OCI-M1 (cell line): ENCODE results near the gene MAGEB4.
"Not testable (repeated sequence)": the region's sequence is repeated elsewhere in the genome, so short reads cannot be mapped to it uniquely, and the experiment has no call there.

Source experiments
- DNase-seq: peaks from one replicate; lab custom pipeline; 2025; lab: John Stamatoyannopoulos, UW

Gene MAGEB4, protein sequence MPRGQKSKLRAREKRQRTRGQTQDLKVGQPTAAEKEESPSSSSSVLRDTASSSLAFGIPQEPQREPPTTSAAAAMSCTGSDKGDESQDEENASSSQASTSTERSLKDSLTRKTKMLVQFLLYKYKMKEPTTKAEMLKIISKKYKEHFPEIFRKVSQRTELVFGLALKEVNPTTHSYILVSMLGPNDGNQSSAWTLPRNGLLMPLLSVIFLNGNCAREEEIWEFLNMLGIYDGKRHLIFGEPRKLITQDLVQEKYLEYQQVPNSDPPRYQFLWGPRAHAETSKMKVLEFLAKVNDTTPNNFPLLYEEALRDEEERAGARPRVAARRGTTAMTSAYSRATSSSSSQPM

DNA sequence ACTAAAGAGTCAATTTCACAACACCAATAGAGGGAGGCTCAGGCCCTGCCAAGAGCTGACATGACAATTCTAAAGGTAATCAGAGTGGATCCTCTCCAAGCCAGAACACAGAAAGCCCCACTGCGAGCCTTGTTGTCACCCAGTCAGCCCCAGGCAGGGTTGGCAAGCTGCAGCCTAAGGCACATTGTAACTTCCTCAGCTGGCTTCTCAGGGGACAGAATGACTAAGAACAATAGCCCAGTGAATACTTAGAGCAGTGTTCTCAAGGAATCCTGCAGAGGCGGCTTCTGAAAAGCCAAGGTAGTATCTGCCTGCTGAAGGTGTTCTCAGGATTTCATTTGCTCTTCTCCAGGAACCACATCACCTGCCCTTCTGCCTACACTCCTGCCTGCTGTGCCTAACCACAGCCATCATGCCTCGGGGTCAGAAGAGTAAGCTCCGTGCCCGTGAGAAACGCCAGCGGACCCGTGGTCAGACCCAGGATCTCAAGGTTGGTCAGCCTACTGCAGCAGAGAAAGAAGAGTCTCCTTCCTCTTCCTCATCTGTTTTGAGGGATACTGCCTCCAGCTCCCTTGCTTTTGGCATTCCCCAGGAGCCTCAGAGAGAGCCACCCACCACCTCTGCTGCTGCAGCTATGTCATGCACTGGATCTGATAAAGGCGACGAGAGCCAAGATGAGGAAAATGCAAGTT is at the start of gene MAGEB4:
MAGEB4 (plus strand) TSS at position 277 of the 692 bp plus-strand sequence; CDS start at position 413, 136 bp downstream.
- DNase-seq, result no peak

DNA sequence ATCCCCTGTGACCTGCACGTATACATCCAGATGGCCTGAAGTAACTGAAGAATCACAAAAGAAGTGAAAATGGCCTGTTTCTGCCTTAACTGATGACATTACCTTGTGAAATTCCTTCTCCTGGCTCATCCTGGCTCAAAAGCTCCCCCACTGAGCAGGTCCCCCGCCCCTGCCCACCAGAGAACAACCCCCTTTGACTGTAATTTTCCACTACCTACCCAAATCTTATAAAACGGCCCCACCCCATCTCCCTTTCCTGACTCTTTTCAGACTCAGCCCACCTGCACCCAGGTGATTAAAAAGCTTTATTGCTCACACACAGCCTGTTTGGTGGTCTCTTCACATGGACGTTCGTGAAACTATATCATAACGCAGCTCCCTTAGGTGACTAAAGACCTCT is 47.9 kb upstream of the MAGEB4 start:
- DNase-seq, result not testable (repeated sequence)

DNA sequence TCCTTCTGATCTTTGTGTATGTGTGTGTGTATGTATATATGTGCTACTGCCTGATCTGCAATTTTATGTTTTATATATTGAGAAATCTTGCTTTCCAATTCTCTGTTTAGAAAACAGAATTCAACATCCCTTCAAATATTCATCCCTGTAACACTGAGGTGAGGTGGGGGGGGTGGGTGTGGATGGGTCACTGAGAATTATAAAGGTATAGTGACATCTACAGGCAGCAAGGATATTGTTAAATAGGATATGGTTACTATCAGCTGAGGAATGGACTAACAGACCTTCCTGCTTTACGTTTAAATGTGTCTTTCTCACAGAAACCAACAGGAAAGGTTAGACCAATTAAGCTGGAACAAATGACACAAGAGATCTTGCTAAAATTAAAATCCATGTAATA is 45.5 kb upstream of the MAGEB4 start:
- DNase-seq, result peak; percentile 41

DNA sequence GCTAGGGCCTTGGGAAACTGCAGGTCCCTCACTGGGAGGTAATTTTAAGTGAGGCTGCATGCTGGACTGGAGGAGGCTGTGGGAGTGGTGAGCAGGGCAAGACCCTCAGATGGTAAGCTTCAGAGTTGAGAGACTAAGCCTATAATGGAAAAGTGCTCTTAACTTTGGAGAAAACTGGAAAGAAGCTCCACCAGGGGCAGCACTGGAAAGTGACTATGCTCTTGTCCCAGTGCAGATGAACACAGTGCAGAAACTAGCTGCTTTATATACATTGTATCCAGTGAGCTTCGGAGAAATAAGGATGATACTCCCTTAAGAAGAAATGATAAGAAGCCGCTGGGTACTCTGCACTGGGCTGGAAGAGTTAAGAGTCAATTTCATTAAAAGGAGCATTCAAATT is 29.6 kb upstream of the MAGEB4 start:
- peak; percentile 4 for DNase-seq

DNA sequence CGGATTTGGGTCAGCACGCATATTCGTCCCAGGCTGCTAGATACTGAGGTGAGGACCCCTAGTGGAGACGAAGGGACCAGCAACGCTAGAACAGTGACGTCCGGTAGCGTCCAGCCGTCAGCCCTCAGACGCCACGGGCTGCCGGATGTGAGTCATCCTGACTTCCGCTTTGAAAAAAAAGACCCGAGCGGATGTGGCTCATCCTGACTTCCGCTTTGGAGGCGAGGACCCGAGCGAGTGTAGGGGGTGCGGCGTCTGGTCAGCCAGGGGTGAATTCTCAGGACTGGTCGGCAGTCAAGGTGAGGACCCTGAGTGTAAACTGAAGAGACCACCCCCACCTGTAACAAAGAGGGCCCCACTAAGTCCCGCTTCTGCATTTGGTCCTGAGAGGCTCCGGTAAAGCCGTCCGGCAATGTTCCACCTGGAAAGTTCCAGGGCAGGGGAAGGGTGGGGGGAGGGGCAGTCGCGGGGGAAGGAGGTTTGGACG is 26.4 kb upstream of the MAGEB4 start, which contains the start of gene MAGEB2:
MAGEB2 (plus strand) TSS at position 207 of the 487 bp plus-strand sequence. CDS start 3,018 bp downstream, outside the sequence.
- no peak for DNase-seq

DNA sequence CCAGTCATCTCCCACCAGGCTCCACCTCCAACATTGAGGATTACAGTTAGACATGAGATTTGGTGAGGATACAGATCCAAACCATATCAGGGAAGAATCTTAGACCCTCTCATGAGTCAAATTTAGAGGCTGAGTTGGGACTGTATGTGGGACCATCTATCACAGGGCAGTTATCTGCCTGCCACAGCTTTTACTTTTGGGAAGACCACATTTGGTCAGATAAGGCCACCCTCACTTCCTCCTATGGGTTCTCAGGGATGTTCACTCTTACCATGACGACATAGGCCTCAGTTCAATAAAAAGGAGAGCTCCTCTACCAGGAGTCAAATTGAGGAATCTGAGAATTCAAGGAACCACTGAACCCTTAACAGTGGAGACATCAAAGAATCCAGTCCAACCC is 24.3 kb upstream of the MAGEB4 start:
- DNase-seq, result peak; percentile 84

DNA sequence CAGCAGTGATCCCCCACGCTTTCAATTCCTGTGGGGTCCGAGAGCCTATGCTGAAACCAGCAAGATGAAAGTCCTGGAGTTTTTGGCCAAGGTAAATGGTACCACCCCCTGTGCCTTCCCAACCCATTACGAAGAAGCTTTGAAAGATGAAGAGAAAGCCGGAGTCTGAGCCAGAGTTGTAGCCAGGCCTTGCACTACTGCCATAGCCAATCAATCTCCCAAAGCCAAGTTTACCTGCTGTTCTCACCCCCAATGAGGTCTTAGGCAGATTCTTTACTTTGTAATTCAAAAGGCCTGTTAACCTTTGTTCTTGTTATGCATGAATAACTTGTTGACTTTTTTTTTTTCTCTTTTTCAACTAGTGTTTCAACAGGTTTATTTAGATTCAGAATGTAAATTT is 22.4 kb upstream of the MAGEB4 start:
- no peak for DNase-seq

DNA sequence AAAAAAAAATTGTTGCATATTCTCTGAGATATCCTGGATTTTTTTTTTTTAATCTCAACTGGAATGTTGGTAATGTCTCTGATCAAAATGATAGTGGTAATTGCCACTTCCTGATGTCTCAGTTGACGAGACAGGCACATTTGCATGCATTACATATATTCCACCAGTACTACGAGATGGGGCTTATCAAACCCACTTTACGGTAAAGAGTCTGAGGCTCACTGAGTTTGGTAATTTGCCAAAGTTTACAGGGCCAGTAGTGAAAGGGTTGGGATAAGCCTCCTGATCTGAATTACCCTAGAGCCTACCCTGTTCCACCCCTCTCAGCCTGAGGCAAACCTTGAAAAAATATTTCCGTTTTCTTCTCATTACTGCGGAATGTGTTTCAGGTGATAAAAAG is 21.1 kb upstream of the MAGEB4 start:
- DNase-seq, result peak; percentile 41

DNA sequence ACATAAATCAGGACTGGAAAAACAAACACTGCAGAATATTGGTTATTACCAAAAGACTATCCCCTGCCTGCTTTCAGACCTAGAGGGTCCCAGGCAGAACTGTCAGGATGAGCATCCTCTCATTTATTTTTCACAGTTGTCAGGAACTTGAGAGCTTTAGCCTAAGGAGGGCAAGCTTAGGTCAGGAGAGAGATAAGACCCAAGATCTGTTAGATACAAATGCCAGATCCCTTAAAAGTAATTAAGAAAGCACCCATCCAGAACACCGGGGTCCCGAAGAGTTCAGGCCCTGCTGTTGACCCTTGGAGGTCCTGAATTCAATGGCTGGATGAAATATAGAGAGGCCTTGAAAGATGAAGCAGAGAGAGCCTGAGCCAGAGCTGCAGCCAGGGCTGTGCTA is 17.3 kb upstream of the MAGEB4 start:
- DNase-seq, result no peak

DNA sequence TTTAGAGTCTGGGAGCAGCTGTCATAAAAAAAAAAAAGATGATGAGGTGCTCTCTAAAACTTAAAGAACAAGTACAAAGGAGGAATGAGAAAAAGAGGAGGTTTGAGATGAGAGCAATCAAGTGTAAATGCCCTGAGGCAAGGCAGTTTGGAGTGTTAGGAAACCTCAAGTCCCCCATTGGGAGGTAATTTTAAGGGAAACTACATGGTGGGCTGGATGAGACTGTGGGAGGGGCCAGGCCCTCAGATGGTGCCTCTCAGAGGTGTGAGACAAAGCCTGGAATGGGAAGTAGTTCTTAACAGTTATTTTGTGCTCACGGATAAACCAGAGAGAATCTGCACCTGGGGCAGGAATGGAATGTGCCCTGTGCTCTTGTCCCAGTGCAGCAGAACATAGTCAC is 13.3 kb upstream of the MAGEB4 start:
- no peak for DNase-seq

DNA sequence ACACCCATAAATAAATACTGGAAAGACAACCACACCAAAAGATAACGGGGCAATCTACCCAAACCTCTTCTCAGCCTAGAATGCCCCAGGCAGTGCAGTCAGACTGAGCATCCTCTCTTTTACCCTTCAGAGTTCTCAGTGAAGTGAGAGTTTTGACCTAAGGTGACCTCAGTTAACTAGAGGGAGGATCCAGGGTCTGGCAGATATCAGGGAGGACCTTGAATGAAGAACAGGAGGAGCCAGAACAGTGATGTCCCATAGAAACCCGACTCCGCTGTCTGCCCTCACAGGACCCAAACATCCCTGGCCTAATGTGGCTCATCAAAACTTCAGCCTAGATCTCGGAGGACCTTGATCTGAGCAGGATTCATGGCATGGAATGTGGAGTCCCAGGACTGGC is 11.4 kb upstream of the MAGEB4 start, which contains the start of gene MAGEB3:
MAGEB3 (plus strand) TSS at position 263 of the 400 bp plus-strand sequence. CDS start 5,268 bp downstream, outside the sequence.
- DNase-seq, result no peak

DNA sequence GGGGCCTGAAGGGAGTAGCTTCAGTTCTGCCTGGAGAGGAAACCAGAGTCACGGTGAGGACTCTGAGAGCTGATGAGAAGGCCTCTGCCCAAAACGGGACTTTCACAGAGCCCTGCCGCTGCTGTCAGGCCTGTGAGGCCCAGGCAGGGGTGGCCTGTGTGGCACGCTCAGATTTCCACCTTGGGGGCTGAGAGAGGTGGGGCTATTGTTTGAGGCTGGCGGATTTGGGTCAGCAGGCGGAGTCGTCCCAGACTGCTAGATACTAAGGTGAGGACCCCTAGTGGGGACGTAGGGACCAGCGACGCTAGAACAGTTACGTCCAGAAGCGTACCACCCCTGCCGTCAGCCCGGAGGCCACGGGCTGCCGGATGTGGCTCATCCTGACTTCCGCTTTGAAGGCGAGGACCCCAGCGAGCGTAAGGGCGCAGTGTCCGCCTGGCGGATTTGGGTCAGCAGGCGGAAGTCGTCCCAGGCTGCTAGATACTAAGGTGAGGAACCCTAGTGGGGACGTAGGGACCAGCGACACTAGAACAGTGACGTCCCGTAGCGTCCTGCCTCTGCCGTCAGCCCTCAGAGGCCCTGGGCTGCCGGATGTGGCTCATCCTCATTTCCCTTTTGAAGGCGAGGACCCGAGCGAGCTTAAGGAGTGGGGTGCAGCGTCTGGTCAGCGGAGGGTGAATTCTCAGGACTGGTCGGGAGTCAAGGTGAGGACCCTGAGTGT is 5.1 kb downstream of the MAGEB4 start, which contains the start of gene MAGEB1:
MAGEB1 (plus strand) TSS at position 378 of the 721 bp plus-strand sequence. CDS start 3,348 bp downstream, outside the sequence.
- DNase-seq, result no peak

DNA sequence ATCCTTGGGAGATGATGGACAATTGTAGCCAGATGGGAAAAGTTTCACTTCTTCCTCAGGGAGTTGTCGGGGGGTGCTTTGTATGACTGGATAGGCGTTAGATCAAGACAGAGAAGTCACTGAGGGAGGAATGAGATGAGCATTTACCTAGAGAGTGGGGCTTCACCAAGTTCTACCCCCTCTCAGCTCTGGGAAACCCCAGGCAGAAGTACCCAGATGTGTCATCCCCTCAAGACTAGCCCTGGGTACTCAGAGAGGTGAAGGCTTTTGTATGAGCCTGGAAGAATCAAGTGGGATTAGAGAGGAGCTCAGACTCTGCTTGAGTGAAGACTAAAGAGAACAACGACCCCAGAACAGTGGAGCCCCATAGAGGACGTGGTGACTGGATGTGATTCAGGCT is 7.1 kb downstream of the MAGEB4 start:
- DNase-seq, result no peak

DNA sequence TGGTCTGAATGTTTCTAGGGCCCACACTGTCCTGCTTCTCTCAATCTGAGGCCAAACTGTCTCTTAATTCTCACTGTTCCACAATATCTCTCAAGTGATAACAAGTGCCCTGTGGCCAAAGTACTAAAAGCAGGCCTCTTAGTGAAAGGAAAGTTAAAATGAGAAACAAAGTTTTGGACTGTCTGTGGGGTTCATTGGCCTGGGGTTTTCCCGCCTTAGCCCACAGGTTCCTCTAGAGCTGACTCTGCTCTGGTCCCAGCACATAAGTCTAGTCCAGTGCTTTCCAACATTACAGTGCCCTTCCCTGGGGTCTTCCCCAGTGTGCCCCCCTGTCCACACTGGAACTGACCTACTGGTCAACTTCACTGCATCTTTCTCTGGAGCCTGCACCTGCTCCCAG is 11.5 kb downstream of the MAGEB4 start:
- DNase-seq, result no peak

DNA sequence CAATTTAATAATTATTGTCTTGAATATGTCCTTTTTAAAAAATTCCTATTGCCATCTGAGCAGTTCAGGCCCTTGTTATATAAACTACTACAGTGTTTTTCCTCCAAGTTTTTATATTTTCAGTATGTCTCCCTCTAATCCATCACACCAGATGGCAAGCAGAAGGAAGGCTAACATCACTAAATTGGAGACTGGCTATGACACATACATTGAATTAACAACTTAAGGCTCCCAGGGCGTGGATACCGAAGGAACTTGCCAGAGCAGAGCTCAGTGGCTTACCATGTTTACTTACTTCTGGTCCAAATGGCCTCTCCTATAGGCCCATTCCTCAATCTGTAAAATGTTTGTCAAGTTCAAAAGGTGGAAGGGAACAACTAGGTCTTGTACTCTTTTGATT is 18.1 kb downstream of the MAGEB4 start:
- DNase-seq, result no peak

DNA sequence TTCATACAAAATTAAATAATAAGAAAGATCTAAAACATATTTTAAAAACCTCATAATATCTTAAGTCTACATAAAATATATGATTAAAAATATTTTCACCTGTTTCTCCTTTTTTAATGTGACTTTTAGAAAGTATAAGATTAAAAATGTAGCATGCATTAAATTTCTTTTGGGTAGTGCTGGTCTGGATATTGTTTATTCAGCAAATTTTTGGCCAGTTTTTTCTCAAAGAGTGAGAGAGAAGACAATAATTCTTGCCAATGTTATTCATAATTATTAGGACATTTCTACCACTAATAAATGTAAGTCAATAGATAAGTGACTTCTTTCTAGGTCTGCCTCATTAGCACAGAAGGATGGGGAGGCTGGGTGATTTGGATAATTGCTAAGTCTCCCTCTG is 19.2 kb downstream of the MAGEB4 start:
- DNase-seq, result no peak

DNA sequence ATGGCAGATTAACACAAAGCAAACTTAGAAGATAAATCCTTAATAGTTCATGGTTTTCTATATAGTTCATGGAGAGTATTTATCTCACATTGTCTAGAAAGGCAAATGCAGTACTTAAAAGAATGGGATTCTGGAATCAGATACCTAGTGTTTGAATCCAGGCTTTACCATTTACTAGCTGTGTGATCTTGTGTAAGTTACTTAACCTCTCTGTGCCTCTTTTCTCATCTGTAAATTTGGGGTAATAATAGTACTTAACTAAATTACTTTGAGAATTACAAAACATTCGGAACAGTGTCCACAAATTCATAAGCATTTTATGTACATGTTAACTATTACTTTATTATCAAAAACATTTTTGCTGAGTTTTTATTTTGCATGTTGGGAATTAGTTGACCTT is 21.0 kb downstream of the MAGEB4 start:
- no peak for DNase-seq

DNA sequence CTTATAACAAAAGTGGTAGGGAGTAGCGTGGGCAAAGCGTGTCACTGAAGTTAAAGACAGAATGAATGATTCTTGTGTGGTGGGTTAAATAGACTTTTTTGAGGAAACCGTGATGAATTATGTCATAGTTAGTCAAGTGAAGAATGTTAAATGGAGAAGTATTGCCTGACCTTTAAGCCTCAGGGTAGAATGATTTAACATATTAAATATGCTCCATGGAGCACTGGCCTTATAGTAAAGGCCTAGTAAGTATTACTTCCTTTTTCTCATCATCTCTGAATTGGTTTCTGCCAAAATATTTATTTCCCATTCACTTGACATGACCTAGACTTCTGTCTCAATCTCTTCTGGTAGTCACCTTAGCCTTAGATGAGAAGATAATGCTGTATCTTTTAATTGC is 28.8 kb downstream of the MAGEB4 start:
- DNase-seq, result no peak

DNA sequence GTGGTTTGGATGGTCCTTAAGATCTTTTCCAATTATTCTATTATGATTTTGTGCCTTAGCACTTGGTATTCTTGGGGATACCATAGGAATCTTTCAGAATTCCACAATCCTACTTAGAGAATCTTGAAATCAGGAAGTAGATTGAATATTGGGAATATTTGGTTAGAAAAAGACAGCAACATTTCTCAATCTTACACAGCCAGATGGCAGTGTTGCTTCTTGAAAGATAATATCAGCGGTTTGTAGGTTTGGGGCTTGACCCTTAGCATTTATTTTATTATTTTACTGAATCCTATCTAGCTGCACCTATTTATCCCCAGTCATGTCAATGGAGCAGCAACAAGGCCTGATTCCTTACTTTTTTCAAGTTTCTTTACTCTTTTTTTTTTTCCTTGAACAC is 33.7 kb downstream of the MAGEB4 start:
- peak; percentile 44 for DNase-seq

DNA sequence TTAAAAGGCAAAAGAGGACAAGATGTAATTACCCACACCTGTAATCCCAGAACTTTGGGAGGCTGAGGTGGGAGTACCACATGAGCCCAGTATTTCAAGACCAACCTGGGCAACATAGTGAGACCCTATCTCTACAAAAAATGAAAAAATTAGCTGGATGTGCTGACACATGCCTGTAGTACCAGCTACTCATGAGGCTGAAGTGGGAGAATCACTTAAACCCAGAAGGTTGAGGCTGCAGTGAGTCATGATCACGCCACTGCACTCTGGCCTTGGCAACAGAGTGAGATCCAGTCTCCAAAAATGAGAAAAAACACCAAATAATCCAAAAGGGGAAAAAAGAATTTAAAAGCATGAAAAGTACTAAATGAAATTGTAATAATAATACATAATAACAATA is 36.6 kb downstream of the MAGEB4 start:
- no peak for DNase-seq

DNA sequence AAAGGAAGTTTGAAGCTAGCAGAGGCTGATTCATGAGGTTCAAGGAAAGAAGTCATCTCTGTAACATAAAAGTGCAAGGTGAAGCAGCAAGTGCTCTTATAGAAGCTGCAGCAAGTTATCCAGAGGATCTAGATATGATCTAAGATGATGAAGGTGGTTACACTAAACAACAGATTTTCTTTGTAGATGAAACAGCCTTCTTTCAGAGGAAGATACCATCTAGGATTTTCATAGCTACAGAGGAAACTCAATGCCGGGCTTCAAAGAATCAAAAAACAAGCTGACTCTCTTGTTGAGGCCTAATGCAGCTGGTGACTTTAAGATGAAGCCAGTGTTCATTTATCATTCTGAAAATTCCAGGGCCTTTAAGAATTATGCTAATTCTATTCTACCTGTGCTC is 38.6 kb downstream of the MAGEB4 start:
- no peak for DNase-seq

DNA sequence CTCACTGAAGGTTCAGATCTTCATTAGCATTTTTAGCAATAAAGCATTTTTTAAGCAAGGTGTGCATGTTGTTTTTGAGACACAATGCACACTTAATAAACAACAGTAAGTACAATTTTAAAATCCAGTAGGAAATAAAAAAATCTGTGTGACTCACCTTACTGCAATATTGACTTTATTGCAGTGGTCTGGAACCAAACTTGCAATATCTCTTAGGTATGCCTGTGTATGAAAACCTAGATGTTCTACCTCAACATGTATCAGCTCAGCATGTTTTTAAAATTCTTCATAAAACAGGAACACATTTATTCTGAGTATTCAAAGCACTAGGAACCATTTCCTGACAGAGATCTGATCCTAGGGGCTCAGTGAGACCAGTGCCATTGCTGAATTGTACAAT is 40.7 kb downstream of the MAGEB4 start:
- no peak for DNase-seq
